HG03095 (cell line): ENCODE results near the gene OR2Z1.

ENCODE experiments used
- ATAC-seq: cut with Tn5 transposase; IDR thresholded peaks from one replicate; pipeline ENCODE4 v1.9.1; 2021; ENCODE audit warnings: moderate library complexity; ENCODE audit not compliant: unreplicated experiment

Gene OR2Z1

GRCh38 chr19:8721334-8721733 is at the start of gene OR2Z1:
Gene OR2Z1, plus strand, starts transcription at chr19:8721634. Its CDS starts 9,395 bp downstream, at chr19:8731029.
- no peak for ATAC-seq

GRCh38 chr19:8673276-8673891 is 48.0 kb upstream of the OR2Z1 start:
- no peak for ATAC-seq

- no peak for ATAC-seq
Measured at GRCh38 chr19:8675066-8675465, 46.4 kb upstream of the OR2Z1 start.

- ATAC-seq = no peak
Measured at GRCh38 chr19:8678244-8678807, 43.1 kb upstream of the OR2Z1 start.

GRCh38 chr19:8680676-8681344 is 40.6 kb upstream of the OR2Z1 start:
- ATAC-seq = no peak

- no peak for ATAC-seq
Measured at GRCh38 chr19:8681345-8682029, 39.9 kb upstream of the OR2Z1 start.

GRCh38 chr19:8682472-8682871 is 39.0 kb upstream of the OR2Z1 start:
- no peak for ATAC-seq

- no peak for ATAC-seq
Measured at GRCh38 chr19:8682931-8683330, 38.5 kb upstream of the OR2Z1 start.

- no peak for ATAC-seq
Measured at GRCh38 chr19:8684001-8684902, 37.2 kb upstream of the OR2Z1 start.

- ATAC-seq = no peak
Measured at GRCh38 chr19:8686549-8686948, 34.9 kb upstream of the OR2Z1 start.

- ATAC-seq = no peak
Measured at GRCh38 chr19:8688930-8689329, 32.5 kb upstream of the OR2Z1 start.

- no peak for ATAC-seq
Measured at GRCh38 chr19:8690753-8691539, 30.5 kb upstream of the OR2Z1 start.

- ATAC-seq = no peak
Measured at GRCh38 chr19:8695501-8695900, 25.9 kb upstream of the OR2Z1 start.

GRCh38 chr19:8695911-8696310 is 25.5 kb upstream of the OR2Z1 start:
- ATAC-seq = no peak

- ATAC-seq = no peak
Measured at GRCh38 chr19:8696993-8697392, 24.4 kb upstream of the OR2Z1 start.

GRCh38 chr19:8697671-8698432 is 23.6 kb upstream of the OR2Z1 start:
- no peak for ATAC-seq

GRCh38 chr19:8698433-8699063 is 22.9 kb upstream of the OR2Z1 start, which contains the start of gene ACTL9:
Gene ACTL9, minus strand, starts transcription at chr19:8698795. Its CDS starts 94 bp downstream, at chr19:8698701.
- ATAC-seq = no peak

- ATAC-seq = no peak
Measured at GRCh38 chr19:8699908-8700307, 21.5 kb upstream of the OR2Z1 start.

- ATAC-seq = no peak
Measured at GRCh38 chr19:8700956-8701355, 20.5 kb upstream of the OR2Z1 start.
